Tongue (tissue), 3 donors: ENCODE measurements around the gene MESP1. TPM values are rescaled to one million over a fixed set of nuclear protein-coding genes. Genes with fewer than 3 reads are reported as not detected.
A peak's percentile ranks its signal among the peaks of the same experiment; 100 is the strongest.

Source experiments
- DNase-seq: peaks from one replicate; pipeline ENCODE4 v3.0.0-alpha.2; 2015
- small RNA-seq: library from RNA; depleted of rRNA; stranded (forward); fragments of <200 nt; gene quantifications from one replicate; pipeline ENCODE3, GENCODE V24; 2014; ENCODE audit warnings: low replicate concordance
- total RNA-seq: library from RNA; depleted of rRNA; stranded (reverse); fragments of >200 nt; gene quantifications from one replicate; pipeline ENCODE4 v1.2.3, GENCODE V29; 2014

MESP1 gene
- total RNA-seq, 1 donor from 2014 or later: 0.31 TPM

- no peak for DNase-seq
Observed at GRCh38 chr15:89714775-89715174, 36.3 kb downstream of the MESP1 start.

- peak; percentile 3 for DNase-seq
Observed at GRCh38 chr15:89707577-89707976, 43.5 kb downstream of the MESP1 start.

GRCh38 chr15:89704411-89704810 lies 46.6 kb downstream of the MESP1 start:
- DNase-seq: no peak

Small RNA genes within 50 kb of the gene (small RNA-seq; reads per million reads assigned to genes)
- not detected for gene RNU6-132P

Other genes starting within 250 kb of the MESP1 start
- 3.2 TPM for gene TICRR, start 175.8 kb downstream of the MESP1 start, total RNA-seq
- gene KIF7, start 95.8 kb downstream of the MESP1 start, total RNA-seq: 8.2 TPM
- not detected for gene PLIN1, start 71.9 kb downstream of the MESP1 start, total RNA-seq
- 9.3 TPM for gene PEX11A, start 60.5 kb downstream of the MESP1 start, total RNA-seq
- not detected for gene WDR93, start 60.4 kb downstream of the MESP1 start, total RNA-seq
- gene MESP2, start 25.1 kb upstream of the MESP1 start, total RNA-seq: not detected
- gene ANPEP, start 63.6 kb upstream of the MESP1 start, total RNA-seq: 6.2 TPM
- gene AP3S2, start 142.7 kb upstream of the MESP1 start, total RNA-seq: 58.5 TPM
- 23.2 TPM for gene ARPIN, start 161.7 kb upstream of the MESP1 start, total RNA-seq